Measurements from ENCODE around the gene PTPRN2. TPM values are rescaled to one million over a fixed set of nuclear protein-coding genes. Genes with fewer than 3 reads are reported as not detected.
A peak's percentile ranks its signal among the peaks of the same experiment; 100 is the strongest.

The PTPRN2 gene
- polyA plus RNA-seq, 1 donor from 2014 or later: 1.6 TPM

- no peak overlapping the region for H3K4me3 Mint-ChIP-seq
- no peak overlapping the region for H3K27ac Mint-ChIP-seq
- no peaks in the 10 kb centered on the region for H3K36me3 Mint-ChIP-seq
- no peaks in the 10 kb centered on the region for H3K4me1 Mint-ChIP-seq
- H3K9me3 Mint-ChIP-seq: peaks cover 2 to 15% (median 12%) of the 10 kb centered on the region in 3 donors
- no peaks in the 10 kb centered on the region for H3K27me3 Mint-ChIP-seq
Measured at GRCh38 chr7:157801971-157802675, 785.5 kb downstream of the PTPRN2 start.

GRCh38 chr7:157801113-157801512 lies 786.5 kb downstream of the PTPRN2 start:
- H3K36me3 Mint-ChIP-seq: no peaks in the 10 kb centered on the region
- H3K4me1 Mint-ChIP-seq: no peaks in the 10 kb centered on the region
- no peaks in the 10 kb centered on the region for H3K27me3 Mint-ChIP-seq
- no peak overlapping the region for H3K4me3 Mint-ChIP-seq
- H3K9me3 Mint-ChIP-seq: peaks cover 2 to 15% (median 12%) of the 10 kb centered on the region in 3 donors
- no peak overlapping the region for H3K27ac Mint-ChIP-seq

GRCh38 chr7:157800281-157800680 lies 787.3 kb downstream of the PTPRN2 start:
- H3K36me3 Mint-ChIP-seq: no peaks in the 10 kb centered on the region
- no peak overlapping the region for H3K4me3 Mint-ChIP-seq
- H3K27ac Mint-ChIP-seq: no peak overlapping the region
- peaks cover 2 to 15% (median 12%) of the 10 kb centered on the region in 3 donors for H3K9me3 Mint-ChIP-seq
- H3K4me1 Mint-ChIP-seq: no peaks in the 10 kb centered on the region
- no peaks in the 10 kb centered on the region for H3K27me3 Mint-ChIP-seq

GRCh38 chr7:157799076-157799685 lies 788.4 kb downstream of the PTPRN2 start:
- Mint-ChIP-seq H3K4me3 (no peak overlapping the region), H3K9me3 (peaks cover 2 to 15% (median 12%) of the 10 kb centered on the region in 3 donors), H3K36me3 (no peaks in the 10 kb centered on the region), H3K27ac (no peak overlapping the region), H3K27me3 (no peaks in the 10 kb centered on the region), H3K4me1 (peaks cover 0 to 1% (median 0%) of the 10 kb centered on the region in 3 donors)

- no peak overlapping the region for H3K4me3 Mint-ChIP-seq
- no peaks in the 10 kb centered on the region for H3K27me3 Mint-ChIP-seq
- H3K36me3 Mint-ChIP-seq: no peaks in the 10 kb centered on the region
- H3K4me1 Mint-ChIP-seq: peaks cover 0 to 2% (median 0%) of the 10 kb centered on the region in 3 donors
- no peak overlapping the region for H3K27ac Mint-ChIP-seq
- peaks cover 0 to 9% (median 4%) of the 10 kb centered on the region in 3 donors for H3K9me3 Mint-ChIP-seq
Measured at GRCh38 chr7:157797361-157797760, 790.3 kb downstream of the PTPRN2 start.

- Mint-ChIP-seq H3K27ac (no peak overlapping the region), H3K4me3 (no peak overlapping the region), H3K36me3 (no peaks in the 10 kb centered on the region), H3K27me3 (no peaks in the 10 kb centered on the region), H3K4me1 (peaks cover 0 to 2% (median 0%) of the 10 kb centered on the region in 3 donors), H3K9me3 (peaks cover 0 to 5% (median 0%) of the 10 kb centered on the region in 3 donors)
Measured at GRCh38 chr7:157796846-157797245, 790.8 kb downstream of the PTPRN2 start.

GRCh38 chr7:157795643-157796042 lies 792.0 kb downstream of the PTPRN2 start:
- H3K4me3 Mint-ChIP-seq: no peak overlapping the region
- H3K36me3 Mint-ChIP-seq: no peaks in the 10 kb centered on the region
- no peaks in the 10 kb centered on the region for H3K27me3 Mint-ChIP-seq
- peaks cover 0 to 2% (median 0%) of the 10 kb centered on the region in 3 donors for H3K4me1 Mint-ChIP-seq
- peaks cover 0 to 5% (median 0%) of the 10 kb centered on the region in 3 donors for H3K9me3 Mint-ChIP-seq
- H3K27ac Mint-ChIP-seq: no peak overlapping the region

GRCh38 chr7:157795199-157795598 lies 792.4 kb downstream of the PTPRN2 start:
- Mint-ChIP-seq H3K27ac (no peak overlapping the region), H3K4me1 (peaks cover 0 to 2% (median 0%) of the 10 kb centered on the region in 3 donors), H3K4me3 (no peak overlapping the region), H3K36me3 (no peaks in the 10 kb centered on the region), H3K27me3 (no peaks in the 10 kb centered on the region), H3K9me3 (peaks cover 0 to 3% (median under 1%) of the 10 kb centered on the region in 3 donors)

GRCh38 chr7:157794746-157795065 lies 792.9 kb downstream of the PTPRN2 start:
- Mint-ChIP-seq H3K27ac (no peak overlapping the region), H3K36me3 (no peaks in the 10 kb centered on the region), H3K4me3 (no peak overlapping the region), H3K9me3 (peaks cover 0 to 5% (median 3%) of the 10 kb centered on the region in 3 donors), H3K4me1 (peaks cover 0 to 2% (median 0%) of the 10 kb centered on the region in 3 donors), H3K27me3 (no peaks in the 10 kb centered on the region)

- Mint-ChIP-seq H3K36me3 (no peaks in the 10 kb centered on the region), H3K27ac (no peak overlapping the region), H3K4me3 (peak overlapping the region in 1 of 4 donors; percentile 22)
Measured at GRCh38 chr7:157793973-157794745, 793.5 kb downstream of the PTPRN2 start.

GRCh38 chr7:157793087-157793353 lies 794.6 kb downstream of the PTPRN2 start:
- Mint-ChIP-seq H3K4me1 (peaks cover 0 to 2% (median 0%) of the 10 kb centered on the region in 3 donors), H3K9me3 (peaks cover 0 to 7% (median 3%) of the 10 kb centered on the region in 3 donors), H3K36me3 (no peaks in the 10 kb centered on the region), H3K27me3 (no peaks in the 10 kb centered on the region), H3K27ac (no peak overlapping the region), H3K4me3 (no peak overlapping the region)

More at GRCh38 chr7:157793973-157794745, 793.5 kb downstream of the PTPRN2 start:
- Mint-ChIP-seq H3K4me1 (peaks cover 0 to 2% (median 0%) of the 10 kb centered on the region in 3 donors), H3K27me3 (no peaks in the 10 kb centered on the region), H3K9me3 (peaks cover 0 to 7% (median 3%) of the 10 kb centered on the region in 3 donors)

GRCh38 chr7:157792241-157793086 lies 795.2 kb downstream of the PTPRN2 start:
- Mint-ChIP-seq H3K27me3 (no peaks in the 10 kb centered on the region), H3K4me1 (peaks cover 0 to 2% (median 0%) of the 10 kb centered on the region in 3 donors), H3K9me3 (peaks cover 0 to 7% (median 0%) of the 10 kb centered on the region in 3 donors), H3K4me3 (no peak overlapping the region), H3K27ac (no peak overlapping the region), H3K36me3 (no peaks in the 10 kb centered on the region)

GRCh38 chr7:157791666-157792065 lies 796.0 kb downstream of the PTPRN2 start:
- no peak overlapping the region for H3K27ac Mint-ChIP-seq
- H3K4me1 Mint-ChIP-seq: peaks cover 0 to 2% (median 0%) of the 10 kb centered on the region in 3 donors
- H3K27me3 Mint-ChIP-seq: no peaks in the 10 kb centered on the region
- peaks cover 0 to 7% (median 0%) of the 10 kb centered on the region in 3 donors for H3K9me3 Mint-ChIP-seq
- no peaks in the 10 kb centered on the region for H3K36me3 Mint-ChIP-seq
- no peak overlapping the region for H3K4me3 Mint-ChIP-seq

GRCh38 chr7:157791261-157791660 lies 796.4 kb downstream of the PTPRN2 start:
- no peak overlapping the region for H3K27ac Mint-ChIP-seq
- no peaks in the 10 kb centered on the region for H3K27me3 Mint-ChIP-seq
- H3K4me3 Mint-ChIP-seq: no peak overlapping the region
- no peaks in the 10 kb centered on the region for H3K36me3 Mint-ChIP-seq
- H3K4me1 Mint-ChIP-seq: peaks cover 0 to 2% (median 0%) of the 10 kb centered on the region in 3 donors
- peaks cover 0 to 7% (median 0%) of the 10 kb centered on the region in 3 donors for H3K9me3 Mint-ChIP-seq
